GM19193 (cell line): ENCODE measurements around the gene SCUBE3.

Experiments used
- POLR2A ChIP-seq: IDR thresholded peaks from 4 replicates; pipeline ENCODE4 v1.6.1; 2011; ENCODE audit not compliant: insufficient read depth, insufficient read length; ENCODE audit errors: extremely low read depth

The SCUBE3 gene

GRCh38 chr6:35213824-35214756 is at the start of gene SCUBE3:
SCUBE3 (plus strand) TSS chr6:35213956; CDS start chr6:35214419, 463 bp downstream.
- TF ChIP-seq POLR2A = no peak

GRCh38 chr6:35164277-35164676 is 49.5 kb upstream of the SCUBE3 start:
- no peak for TF ChIP-seq POLR2A

DNA sequence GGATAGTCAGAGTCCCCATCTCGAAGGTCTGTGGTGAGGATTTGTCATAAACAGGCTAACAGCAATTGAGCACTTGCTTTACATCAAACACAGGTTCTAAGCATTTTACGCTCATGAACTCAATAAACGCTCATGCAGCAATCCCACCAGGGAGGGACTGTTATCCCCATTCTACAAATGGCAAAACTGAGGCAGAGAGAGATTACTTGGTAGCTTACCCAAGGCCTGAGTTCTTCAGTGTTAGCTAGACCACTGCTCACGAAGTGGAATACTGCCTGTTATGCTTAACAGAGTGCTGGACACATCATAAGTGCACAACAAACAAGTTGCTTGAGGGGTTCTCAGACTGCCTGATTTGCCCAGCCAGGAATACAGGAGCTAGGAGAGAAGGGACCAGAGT is 48.9 kb upstream of the SCUBE3 start:
- TF ChIP-seq POLR2A = no peak

GRCh38 chr6:35165630-35166071 is 48.1 kb upstream of the SCUBE3 start:
- TF ChIP-seq POLR2A = no peak

DNA sequence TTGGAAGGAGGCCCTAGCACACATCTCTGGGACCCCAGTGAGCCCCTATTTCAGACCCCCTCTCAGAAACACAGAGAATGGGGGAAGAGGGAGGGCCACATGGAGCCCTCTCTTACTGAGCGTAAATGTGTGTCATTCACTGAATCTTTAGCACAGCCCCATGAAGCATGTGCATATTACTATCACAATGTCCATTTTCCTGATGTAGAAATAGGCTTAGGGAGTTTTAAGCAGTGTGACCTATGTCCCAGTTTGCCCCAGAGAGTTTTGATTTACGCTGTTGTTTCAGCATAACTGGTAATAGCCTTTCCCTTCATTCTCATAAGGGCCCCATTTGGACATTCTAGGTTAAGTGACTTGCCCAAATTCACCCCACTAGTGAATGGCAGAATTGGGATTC is 47.6 kb upstream of the SCUBE3 start:
- no peak for TF ChIP-seq POLR2A

DNA sequence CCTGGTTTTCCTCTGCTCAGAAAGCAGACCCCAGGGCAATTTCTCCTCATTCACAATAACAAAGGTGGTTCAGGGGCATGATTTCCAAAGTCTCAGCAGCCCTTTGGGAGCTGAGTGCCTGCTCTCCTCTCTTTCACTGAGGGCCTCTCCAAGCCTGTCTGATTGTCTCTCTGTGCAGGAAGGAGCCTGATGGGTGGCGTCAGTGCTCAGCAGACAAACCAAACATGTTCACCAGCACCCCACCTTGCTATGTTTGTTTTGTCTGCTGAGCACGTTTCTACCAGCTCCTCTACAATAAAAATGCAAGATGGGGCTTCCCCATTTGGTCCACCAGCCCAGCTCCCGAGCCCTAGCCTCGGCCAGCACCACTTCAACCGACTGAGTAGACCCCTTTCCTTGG is 47.2 kb upstream of the SCUBE3 start:
- TF ChIP-seq POLR2A = no peak

DNA sequence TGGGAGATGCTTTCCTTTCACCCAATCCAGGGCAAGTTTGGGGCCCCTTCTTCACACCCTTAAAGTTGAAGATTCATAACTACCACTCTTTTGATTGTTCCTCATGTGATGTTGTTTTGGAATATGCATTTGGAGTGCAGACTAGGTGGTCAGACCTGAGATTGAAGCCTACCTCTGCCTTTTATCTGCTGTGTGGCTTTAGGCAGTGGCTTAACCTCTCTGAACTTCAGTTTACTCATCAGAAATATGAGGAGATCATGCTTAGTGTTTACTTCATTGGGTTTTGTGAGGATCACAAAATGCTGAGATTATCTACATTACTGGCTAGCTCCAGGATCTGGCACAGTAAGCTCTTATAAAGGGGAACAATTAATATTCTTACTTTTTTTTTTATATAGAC is 46.3 kb upstream of the SCUBE3 start:
- TF ChIP-seq POLR2A = no peak

DNA sequence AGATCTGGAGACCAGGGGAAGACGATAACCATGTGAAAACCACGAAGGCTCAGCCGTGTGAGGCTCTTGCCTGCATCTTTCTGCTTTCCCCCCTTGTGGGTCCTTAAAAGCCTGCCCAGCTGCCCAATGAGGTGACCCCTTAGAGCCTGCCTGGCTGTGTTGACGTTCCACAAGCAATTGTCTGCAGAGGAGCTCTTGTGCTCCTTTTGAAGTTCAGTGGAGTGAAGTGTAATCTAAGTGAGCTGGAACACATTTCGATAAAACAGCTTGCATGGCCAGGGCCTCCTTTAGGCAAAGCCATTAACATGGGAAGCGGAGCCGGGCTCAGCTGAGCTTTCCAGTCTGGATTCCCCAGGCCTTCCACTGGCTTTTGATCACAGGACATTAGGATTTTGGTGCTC is 45.3 kb upstream of the SCUBE3 start:
- no peak for TF ChIP-seq POLR2A

DNA sequence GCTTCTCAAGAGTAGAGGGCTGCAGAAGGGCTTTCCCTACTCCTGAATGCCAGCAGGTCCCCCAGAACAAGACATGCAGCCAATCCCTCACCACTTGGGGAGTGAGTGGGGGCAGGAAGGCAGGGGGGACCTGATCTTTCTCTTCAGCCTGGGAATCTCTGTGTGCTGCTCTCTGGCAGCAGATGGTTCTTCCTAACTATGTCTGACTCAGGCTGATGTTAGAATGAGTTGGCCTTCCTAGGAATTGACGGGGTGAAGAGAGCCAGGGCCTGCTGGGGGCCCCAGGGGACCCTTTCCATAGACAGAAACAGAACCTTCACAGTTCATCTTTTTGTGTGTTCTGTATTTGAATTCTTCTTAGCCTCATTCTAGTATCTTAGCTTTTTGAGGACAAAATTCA is 43.6 kb upstream of the SCUBE3 start:
- TF ChIP-seq POLR2A = no peak

- no peak for TF ChIP-seq POLR2A
Measured at GRCh38 chr6:35170891-35171290, 42.9 kb upstream of the SCUBE3 start.

- TF ChIP-seq POLR2A = no peak
Measured at GRCh38 chr6:35173044-35173426, 40.7 kb upstream of the SCUBE3 start.

DNA sequence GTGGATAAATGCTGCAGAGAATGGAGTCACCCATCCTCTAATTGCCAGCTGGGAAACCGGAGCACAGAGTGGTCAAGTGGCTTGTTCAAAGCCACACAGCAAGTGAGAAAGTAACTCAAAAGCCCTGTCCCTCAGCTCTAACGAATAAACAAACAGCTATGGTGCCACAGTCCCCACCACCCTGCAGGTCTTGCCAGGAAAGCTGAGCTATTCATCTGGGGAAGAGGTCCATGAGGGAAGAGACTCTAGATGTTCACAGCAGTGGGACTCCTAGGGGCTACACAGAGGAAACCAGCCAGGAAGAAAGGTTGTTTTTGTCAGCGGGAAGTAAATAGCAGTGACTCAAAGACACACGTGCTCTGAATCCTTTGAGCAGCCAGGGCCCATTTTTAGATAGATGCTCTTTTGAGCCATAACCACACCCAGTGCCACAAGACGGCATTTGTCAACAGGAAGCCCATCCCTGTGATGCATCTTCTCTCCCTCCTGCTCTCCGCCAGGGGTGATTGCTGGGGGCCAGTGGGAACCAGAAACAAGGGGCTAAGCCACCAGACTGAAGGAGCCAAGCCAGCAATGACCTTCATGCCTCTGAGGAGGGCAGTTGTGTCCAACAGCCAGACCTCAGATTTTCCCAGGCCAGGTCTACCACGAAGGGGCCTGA is 40.2 kb upstream of the SCUBE3 start:
- TF ChIP-seq POLR2A = no peak

DNA sequence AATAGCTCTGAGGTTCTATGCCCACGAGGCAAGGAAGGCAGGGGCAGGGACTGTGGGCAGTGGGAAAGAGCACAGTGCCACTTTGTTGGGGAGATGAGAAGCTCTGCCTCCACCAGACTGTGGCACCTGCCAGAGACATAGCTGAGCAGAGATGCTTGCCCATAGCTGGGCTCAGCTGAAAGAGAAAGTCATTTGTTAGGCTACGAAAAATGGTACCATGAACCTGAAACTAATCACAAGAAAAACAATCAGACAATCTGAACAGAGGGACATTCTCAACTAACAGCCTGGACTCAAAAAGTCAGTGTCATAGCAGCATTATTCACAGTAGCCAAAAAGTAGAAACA is 39.7 kb upstream of the SCUBE3 start:
- no peak for TF ChIP-seq POLR2A

DNA sequence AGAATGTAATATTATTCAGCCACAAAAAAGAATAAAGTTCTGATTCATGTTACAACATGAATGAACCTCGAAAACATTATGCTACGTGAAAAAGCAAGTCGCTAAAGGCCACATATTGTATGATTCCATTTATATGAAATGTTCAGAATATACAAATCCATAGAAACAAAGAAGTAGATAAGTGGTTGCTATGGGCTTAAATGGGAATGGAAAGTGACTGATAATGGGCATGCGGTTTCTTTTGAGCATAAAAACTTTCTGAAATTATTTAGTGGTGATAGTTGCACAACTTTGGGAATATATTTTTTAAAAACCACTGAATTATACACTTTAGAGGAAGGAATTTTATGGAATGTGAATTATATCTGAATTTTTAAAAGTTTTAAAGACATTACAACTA is 39.3 kb upstream of the SCUBE3 start:
- TF ChIP-seq POLR2A = no peak

DNA sequence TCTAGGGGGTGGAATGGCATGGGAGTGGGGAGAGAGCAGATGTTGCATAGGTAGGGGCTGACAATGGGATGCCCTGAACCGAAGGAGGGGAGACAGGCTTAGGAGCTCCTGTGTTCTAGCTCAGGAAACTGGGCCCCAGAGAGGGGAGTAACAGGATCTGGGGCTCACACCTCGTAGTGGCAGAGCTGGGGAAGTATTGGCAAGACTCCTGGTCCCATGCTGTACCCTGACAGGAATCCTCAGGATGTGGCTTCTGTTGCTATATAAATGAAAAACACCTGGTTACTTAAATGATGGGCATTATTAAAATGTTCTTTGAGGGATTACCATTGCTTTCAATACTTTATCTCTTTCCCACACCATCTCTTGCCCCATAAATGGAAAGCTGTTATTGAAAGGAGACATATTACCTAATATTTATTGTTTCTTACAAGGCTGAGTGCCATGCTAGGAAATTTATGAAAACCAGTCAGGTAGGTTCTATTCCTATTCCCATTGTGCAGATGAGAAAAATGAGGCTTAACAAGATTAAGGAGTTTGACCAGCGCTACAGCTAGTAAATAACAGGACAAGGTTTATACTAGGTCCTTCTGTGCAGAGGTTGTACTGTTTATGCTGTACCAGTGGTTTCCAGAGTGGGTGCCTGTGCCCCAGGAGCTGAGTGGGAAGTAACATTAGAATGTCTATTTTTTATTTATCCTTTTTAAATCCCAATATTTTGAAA is 37.3 kb upstream of the SCUBE3 start:
- TF ChIP-seq POLR2A = no peak

DNA sequence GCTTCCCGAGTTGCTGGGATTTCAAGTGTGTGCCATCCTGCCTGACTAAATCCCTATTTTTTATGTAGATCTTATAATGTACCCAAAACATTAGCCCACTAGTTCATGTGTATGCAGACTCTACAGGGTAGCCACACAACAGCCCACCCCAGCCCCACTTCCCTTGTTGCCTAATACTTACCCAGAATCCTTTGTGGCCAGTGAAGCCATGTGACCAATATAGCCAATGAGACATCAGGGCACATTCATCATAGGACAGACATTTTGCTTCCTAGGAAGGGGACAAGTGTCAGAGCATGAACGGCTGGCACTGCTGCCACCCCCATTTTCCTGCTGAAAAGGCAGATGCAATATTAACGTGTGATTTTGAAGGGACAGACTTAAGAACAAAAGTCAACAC is 36.6 kb upstream of the SCUBE3 start:
- no peak for TF ChIP-seq POLR2A

GRCh38 chr6:35177596-35177995 is 36.2 kb upstream of the SCUBE3 start:
- no peak for TF ChIP-seq POLR2A

GRCh38 chr6:35178012-35178411 is 35.7 kb upstream of the SCUBE3 start:
- TF ChIP-seq POLR2A = no peak
